Raji (cell line): ENCODE results near the gene ATAD1.

Source experiments
- POLR2A ChIP-seq: IDR thresholded peaks from 2 replicates; pipeline ENCODE4 v1.6.1; 2011; ENCODE audit warnings: low read depth, low read length, control low read depth; ENCODE audit not compliant: insufficient read depth

The ATAD1 gene

DNA sequence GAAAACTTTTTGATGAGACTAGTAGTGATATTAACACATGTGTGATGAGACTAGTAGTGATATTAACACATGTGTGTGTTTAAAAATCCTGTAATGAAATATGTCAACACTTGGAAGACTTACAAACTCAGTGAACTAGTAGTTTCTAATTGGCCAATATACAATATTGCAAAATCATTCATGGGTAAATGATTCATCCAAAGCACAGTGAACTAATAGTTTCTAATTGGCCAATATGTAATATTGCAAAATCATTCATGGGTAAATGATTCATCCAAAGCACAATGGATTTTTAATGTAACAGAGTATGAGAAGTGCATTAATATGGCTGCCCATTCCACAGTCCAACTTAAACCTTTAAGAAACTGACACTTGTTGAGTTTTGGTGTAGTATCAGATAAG lies 77.8 kb downstream of the ATAD1 start:
- no peak for TF ChIP-seq POLR2A

- TF ChIP-seq POLR2A = no peak
Observed at GRCh38 chr10:87739703-87740102, 78.3 kb downstream of the ATAD1 start.

- TF ChIP-seq POLR2A = no peak
Observed at GRCh38 chr10:87734987-87735827, 82.8 kb downstream of the ATAD1 start.

DNA sequence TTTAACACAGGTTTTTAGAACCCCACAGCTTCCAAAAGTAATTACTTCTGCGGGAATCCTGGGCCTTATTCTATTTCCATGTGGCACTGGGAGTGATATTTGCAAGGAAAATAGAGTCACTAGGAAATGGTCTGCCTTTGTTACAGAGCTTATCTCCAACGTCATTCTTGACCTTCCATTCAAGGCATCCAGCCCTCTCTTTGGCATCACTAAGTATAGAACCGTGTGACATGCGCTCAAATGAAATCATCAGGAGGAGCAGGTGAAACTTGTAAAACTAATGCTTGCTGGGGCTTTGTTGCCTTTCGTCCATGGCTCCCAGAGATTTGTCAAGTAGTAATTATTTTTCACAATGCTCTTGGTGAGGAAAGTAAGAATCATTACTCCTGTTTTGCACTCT lies 84.9 kb downstream of the ATAD1 start:
- TF ChIP-seq POLR2A = no peak

DNA sequence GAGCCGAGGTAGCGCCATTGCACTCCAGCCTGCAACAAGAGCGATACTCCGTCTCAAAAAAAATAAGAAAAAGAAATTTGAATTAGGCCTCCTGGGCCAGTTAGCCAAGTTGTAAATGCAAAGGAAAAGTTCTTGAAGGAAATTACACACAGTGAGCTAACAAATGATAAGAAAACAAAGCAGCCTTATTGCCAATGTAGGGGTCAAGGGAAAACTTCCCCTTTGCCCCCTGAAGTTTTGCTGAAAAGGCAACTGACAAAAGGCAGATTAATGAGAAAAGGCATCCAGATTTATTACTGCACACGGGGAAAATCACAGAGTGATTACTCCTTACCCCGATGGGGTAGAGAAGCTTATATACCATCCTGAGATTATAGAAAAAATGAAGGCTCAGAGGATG lies 88.1 kb downstream of the ATAD1 start:
- TF ChIP-seq POLR2A = no peak

DNA sequence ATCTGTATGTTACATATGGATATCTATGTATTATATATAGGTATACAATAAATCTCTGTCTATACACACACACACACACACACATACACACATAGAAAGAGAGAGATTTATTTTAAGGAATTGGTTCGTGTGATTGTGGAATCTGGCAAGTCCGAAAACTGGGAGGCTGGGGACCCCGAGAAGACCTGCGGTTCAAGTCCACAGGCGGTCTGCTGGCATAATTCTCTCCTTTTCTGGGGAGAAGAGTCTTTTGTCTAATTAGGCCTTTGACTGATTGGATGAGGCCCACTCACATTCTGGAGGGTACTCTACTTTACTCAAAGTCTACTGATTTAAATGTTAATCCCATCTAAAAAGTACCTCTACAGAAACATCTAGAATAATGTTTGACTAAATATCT lies 93.2 kb downstream of the ATAD1 start:
- TF ChIP-seq POLR2A = no peak

GRCh38 chr10:87723500-87723899 lies 94.5 kb downstream of the ATAD1 start:
- TF ChIP-seq POLR2A = no peak

GRCh38 chr10:87722716-87723115 lies 95.3 kb downstream of the ATAD1 start:
- TF ChIP-seq POLR2A = no peak

DNA sequence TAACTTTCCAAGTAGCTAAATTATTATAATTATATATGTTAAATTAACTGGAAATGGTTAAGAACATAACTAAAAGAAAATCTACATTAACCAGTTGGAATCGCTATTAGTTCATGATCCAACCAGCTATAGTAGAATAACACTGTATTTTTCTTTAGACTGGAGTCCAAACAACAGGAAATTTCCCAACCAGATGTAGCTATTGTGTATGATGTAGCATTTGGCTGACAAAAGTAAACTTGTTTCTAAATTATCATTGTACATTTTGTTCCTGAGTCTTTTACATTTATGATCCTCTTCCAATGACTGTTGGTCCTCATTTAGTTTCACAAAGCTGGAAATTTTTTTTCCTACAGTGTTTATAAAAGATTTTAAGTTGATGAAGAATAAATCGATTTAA lies 96.2 kb downstream of the ATAD1 start:
- no peak for TF ChIP-seq POLR2A

GRCh38 chr10:87720665-87721064 lies 97.4 kb downstream of the ATAD1 start:
- no peak for TF ChIP-seq POLR2A

DNA sequence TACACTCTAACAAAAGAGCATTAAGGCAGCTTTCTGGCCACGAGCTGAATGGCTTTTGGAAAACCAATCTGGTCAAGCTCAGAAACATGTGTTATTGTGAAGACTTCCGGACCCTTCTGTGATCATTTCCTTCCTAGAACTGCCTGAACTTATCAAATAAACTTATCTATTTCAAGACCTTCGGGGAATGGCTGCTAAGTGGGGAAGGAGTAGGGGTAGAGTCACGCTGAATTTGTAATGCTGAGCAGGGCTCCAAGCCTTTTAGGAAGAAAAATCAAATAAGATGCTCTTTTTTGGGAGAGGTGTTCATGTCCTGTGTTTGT lies 101.7 kb downstream of the ATAD1 start:
- no peak for TF ChIP-seq POLR2A

GRCh38 chr10:87715552-87716347 lies 102.3 kb downstream of the ATAD1 start:
- no peak for TF ChIP-seq POLR2A

DNA sequence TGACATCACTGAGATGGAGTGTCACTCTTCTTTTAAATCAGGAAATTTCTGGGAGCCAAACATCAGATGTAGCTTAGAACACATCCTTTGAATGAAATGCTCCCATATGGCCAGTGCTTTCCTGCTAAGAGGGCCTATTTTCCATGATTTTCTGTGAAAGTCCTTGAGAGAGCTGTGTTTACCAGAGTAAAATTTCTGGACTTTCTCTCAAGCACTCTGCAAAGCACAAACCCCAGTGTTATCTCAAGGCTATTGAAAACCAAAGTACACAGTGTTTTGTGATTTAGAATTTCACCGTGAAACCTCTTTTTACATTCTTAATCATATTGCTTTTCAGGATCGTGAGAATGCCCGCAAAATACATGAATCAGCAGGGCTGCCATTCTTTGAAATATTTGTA lies 104.3 kb downstream of the ATAD1 start:
- no peak for TF ChIP-seq POLR2A

GRCh38 chr10:87712913-87713616 lies 105.0 kb downstream of the ATAD1 start:
- TF ChIP-seq POLR2A = no peak

DNA sequence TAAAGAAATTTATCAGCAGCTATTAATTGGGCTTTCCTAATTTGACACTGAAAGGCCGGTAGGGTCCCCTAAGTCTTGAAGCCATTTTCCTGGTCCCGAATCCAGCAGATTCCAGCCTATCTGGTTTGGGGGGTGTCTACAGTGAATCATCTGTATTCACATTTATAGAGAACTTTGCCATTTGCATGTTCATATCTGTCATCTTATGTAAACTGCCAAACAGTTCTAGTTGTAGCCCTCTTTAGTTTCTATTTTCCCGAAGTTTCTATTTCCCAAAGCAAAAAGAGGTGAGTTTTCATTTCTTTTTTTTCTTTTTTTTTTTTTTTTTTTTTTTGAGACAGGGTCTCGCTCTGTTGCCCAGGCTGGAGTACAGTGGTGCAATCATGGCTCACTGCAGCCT lies 110.8 kb downstream of the ATAD1 start:
- no peak for TF ChIP-seq POLR2A

GRCh38 chr10:87706731-87707130 lies 111.3 kb downstream of the ATAD1 start:
- TF ChIP-seq POLR2A = no peak
